K562 (cell line): ENCODE data around the gene STRN3. TPM values are rescaled to one million over a fixed set of nuclear protein-coding genes. Genes with fewer than 3 reads are reported as not detected.

ENCODE experiments used
- CCAR2 ChIP-seq: fragments of 200-400 bp; formaldehyde crosslinking; IDR thresholded peaks from 2 replicates; pipeline ENCODE4 v1.6.1; 2017; ENCODE audit warnings: mild to moderate bottlenecking, low read depth, low read length
- E2F4 ChIP-seq: sonication (generic); formaldehyde crosslinking; IDR thresholded peaks from 2 replicates; pipeline ENCODE4 v1.8.0; 2022; ENCODE audit warnings: mild to moderate bottlenecking, low read depth, missing genetic modification reagents
- FOXA3 ChIP-seq, 2 experiments: fragments of 450-650 bp in 1 of 2; sonication (generic) in 1 of 2; formaldehyde crosslinking; IDR thresholded peaks in 1 of 2; conservative IDR thresholded peaks in 1 of 2; 2 replicates each; pipeline versions ENCODE4 v1.4.0 to v1.8.0; 2020 to 2022; ENCODE audit warnings: mild to moderate bottlenecking in 2 of 2, missing genetic modification reagents in 1 of 2
- FOXK2 ChIP-seq, 2 experiments: fragments of 450-650 bp; IDR thresholded peaks in 1 of 2; conservative IDR thresholded peaks in 1 of 2; 2 replicates each; pipeline ENCODE4 v1.6.1; 2016; ENCODE audit warnings: low read depth in 2 of 2, mild to moderate bottlenecking in 1 of 2
- HMG20B ChIP-seq: fragments of 250-450 bp; sonication (Bioruptor Pico); IDR thresholded peaks from 2 replicates; pipeline ENCODE4 v1.5.0; 2021; ENCODE audit warnings: mild to moderate bottlenecking
- LARP7 ChIP-seq: fragments of 450-650 bp; IDR thresholded peaks from 2 replicates; pipeline ENCODE4 v1.6.1; 2016
- MED1 ChIP-seq: sonication (generic); formaldehyde crosslinking; IDR thresholded peaks from 2 replicates; pipeline ENCODE4 v1.8.1; 2023; ENCODE audit warnings: missing genetic modification reagents, borderline replicate concordance
- NR4A1 ChIP-seq, 2 experiments: fragments of 250-450 bp in 1 of 2; fragments of 450-650 bp in 1 of 2; sonication (Bioruptor Pico) in 1 of 2; IDR thresholded peaks; 2 replicates each; pipeline versions ENCODE4 v1.4.0 to v1.6.1; 2016 to 2020; ENCODE audit warnings: mild to moderate bottlenecking in 2 of 2, missing compliant biosample characterization in 1 of 2, missing genetic modification characterization in 1 of 2, moderate library complexity in 1 of 2
- PCBP1 ChIP-seq: fragments of 200-400 bp; formaldehyde crosslinking; IDR thresholded peaks from 2 replicates; pipeline ENCODE4 v1.6.1; 2018; ENCODE audit warnings: mild to moderate bottlenecking, low read depth, low read length; ENCODE audit not compliant: poor library complexity, severe bottlenecking
- POLR2B ChIP-seq: fragments of 450-650 bp; IDR thresholded peaks from 2 replicates; pipeline ENCODE4 v1.6.1; 2018; ENCODE audit warnings: low read depth; ENCODE audit not compliant: partially characterized antibody
- SMAD1 ChIP-seq: fragments of 150-350 bp; IDR thresholded peaks from 2 replicates; pipeline ENCODE4 v1.6.1; 2014; ENCODE audit warnings: low read length, low read depth; ENCODE audit not compliant: partially characterized antibody
- SMC3 ChIP-seq: conservative IDR thresholded peaks from 2 replicates; pipeline ENCODE4 v1.6.1; 2011; ENCODE audit warnings: low read depth, low read length, improper control_type of control experiment; ENCODE audit not compliant: insufficient read depth
- TBP ChIP-seq: optimal IDR thresholded peaks from 2 replicates; pipeline ENCODE3; 2011; ENCODE audit warnings: low read depth, low read length, improper control_type of control experiment
- ZFP91 ChIP-seq: sonication (generic); formaldehyde crosslinking; IDR thresholded peaks from 2 replicates; pipeline ENCODE4 v1.8.0; 2022; ENCODE audit warnings: mild to moderate bottlenecking, missing genetic modification reagents
- ZNF197 ChIP-seq: fragments of 200-800 bp; sonication (Bioruptor generic); IDR thresholded peaks from 2 replicates; pipeline ENCODE4 v1.6.1; 2016; ENCODE audit warnings: low read depth, missing genetic modification characterization, missing compliant biosample characterization
- ZNF224 ChIP-seq: sonication (generic); formaldehyde crosslinking; IDR thresholded peaks from 2 replicates; pipeline ENCODE4 v1.8.0; 2022; ENCODE audit warnings: mild to moderate bottlenecking, missing genetic modification reagents
- ZNF699 ChIP-seq: fragments of 250-450 bp; sonication (Bioruptor Pico); IDR thresholded peaks from 2 replicates; pipeline ENCODE4 v1.8.0; 2021; ENCODE audit warnings: mild to moderate bottlenecking, moderate library complexity; ENCODE audit not compliant: insufficient replicate concordance
- polyA plus RNA-seq, 8 experiments: library from polyadenylated mRNA; depleted of rRNA in 4 of 8; stranded (reverse) in 5 of 8; unstranded in 3 of 8; fragments of >200 nt; fragmentation: Nextera tagmentation in 2 of 8; fragmentation: Illumina TruSeq in 1 of 8; extraction: Ambion mirVana in 2 of 8; extraction: Trizol in 1 of 8; gene quantifications; 2 replicates each; pipeline versions ENCODE4 v1.2.1 to v1.2.3, GENCODE V29; 2011 to 2014; ENCODE audit warnings: inconsistent platforms in 1 of 8, missing spikeins in 1 of 8
- total RNA-seq, 7 experiments: library from RNA; depleted of rRNA in 6 of 7; stranded (reverse); fragments of >200 nt in 6 of 7; fragmentation: Illumina TruSeq in 2 of 7; extraction: Trizol in 2 of 7; gene quantifications; 2 replicates each; pipeline versions ENCODE4 v1.2.1 to v1.2.3, GENCODE V29; 2011 to 2021; ENCODE audit warnings: low replicate concordance in 1 of 7
- TF ChIP-seq, protein P1 (sequence below), 2 experiments: fragments of 450-650 bp; conservative IDR thresholded peaks; 2 replicates each; pipeline ENCODE4 v1.6.1; 2017; ENCODE audit warnings: mild to moderate bottlenecking in 2 of 2, moderate library complexity in 2 of 2
- TF ChIP-seq, protein P2 (sequence below): fragments of 250-450 bp; sonication (Bioruptor Pico); IDR thresholded peaks from 2 replicates; pipeline ENCODE4 v1.4.0; 2020; ENCODE audit warnings: mild to moderate bottlenecking, moderate library complexity
- TF ChIP-seq, protein P3 (sequence below): fragments of 250-450 bp; sonication (Bioruptor Pico); IDR thresholded peaks from 2 replicates; pipeline ENCODE4 v1.6.1; 2021; ENCODE audit warnings: mild to moderate bottlenecking

The STRN3 gene
- total and polyA plus RNA-seq, 9 of the 15 experiments (the other 6 are each of a cell fraction or from before 2014, with no cell fraction given), result 5.9 to 29.1 (median 16.0) TPM

DNA sequence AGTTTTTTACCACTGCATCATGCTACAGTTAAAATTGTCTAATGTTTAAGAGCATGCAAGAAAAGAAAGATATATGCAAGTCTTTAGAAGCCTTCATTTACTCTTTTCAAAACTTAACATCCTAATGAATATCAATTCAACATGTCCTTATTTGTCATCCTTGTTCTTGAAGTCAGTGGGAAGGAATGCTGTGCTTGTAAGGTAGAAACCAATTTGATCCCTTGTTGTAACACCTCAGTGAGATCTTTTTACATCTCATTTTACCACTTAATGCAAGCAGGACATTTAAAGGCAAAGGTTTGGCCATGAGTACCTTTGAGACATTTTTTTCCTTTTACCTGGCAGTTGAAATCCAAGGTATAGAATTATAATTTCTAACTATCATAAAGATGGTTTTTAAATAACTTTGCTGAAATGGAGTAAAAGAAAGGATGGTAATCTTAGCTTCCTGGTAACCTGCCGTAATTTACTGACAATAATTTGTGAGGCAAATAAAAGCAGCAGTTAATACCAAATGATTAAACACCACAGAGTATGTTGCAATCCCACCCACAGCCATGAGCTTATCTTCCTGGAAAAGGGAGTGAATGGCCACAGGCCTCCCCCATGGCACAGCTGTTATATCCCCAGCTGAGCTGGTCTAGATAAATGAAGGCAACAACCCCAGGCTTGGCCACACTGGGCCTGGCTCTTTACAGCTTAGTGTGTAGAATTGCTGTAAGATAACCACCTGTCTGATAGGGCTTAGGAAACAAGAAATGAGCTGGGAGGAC is 33.2 kb upstream of the STRN3 start (continued):
- peak; percentile 94 for TF ChIP-seq SMAD1
- TF ChIP-seq PCBP1, result no peak
- TF ChIP-seq, protein P1, sequence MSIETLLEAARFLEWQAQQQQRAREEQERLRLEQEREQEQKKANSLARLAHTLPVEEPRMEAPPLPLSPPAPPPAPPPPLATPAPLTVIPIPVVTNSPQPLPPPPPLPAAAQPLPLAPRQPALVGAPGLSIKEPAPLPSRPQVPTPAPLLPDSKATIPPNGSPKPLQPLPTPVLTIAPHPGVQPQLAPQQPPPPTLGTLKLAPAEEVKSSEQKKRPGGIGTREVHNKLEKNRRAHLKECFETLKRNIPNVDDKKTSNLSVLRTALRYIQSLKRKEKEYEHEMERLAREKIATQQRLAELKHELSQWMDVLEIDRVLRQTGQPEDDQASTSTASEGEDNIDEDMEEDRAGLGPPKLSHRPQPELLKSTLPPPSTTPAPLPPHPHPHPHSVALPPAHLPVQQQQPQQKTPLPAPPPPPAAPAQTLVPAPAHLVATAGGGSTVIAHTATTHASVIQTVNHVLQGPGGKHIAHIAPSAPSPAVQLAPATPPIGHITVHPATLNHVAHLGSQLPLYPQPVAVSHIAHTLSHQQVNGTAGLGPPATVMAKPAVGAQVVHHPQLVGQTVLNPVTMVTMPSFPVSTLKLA (conservative IDR thresholded peaks at IDR 0.05), result peak; percentile 47 to 83; a peak in 2 of 4 replicates
- no peak for TF ChIP-seq ZFP91 (CRISPR knock-in tag)
- TF ChIP-seq, protein P2, sequence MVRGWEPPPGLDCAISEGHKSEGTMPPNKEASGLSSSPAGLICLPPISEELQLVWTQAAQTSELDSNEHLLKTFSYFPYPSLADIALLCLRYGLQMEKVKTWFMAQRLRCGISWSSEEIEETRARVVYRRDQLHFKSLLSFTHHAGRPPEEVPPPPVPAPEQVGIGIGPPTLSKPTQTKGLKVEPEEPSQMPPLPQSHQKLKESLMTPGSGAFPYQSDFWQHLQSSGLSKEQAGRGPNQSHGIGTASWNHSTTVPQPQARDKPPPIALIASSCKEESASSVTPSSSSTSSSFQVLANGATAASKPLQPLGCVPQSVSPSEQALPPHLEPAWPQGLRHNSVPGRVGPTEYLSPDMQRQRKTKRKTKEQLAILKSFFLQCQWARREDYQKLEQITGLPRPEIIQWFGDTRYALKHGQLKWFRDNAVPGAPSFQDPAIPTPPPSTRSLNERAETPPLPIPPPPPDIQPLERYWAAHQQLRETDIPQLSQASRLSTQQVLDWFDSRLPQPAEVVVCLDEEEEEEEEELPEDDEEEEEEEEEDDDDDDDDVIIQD, result no peak
- no peak for TF ChIP-seq TBP
- no peak for TF ChIP-seq LARP7
- TF ChIP-seq POLR2B, result no peak
- peak; percentile 91 for TF ChIP-seq ZNF197 (CRISPR knock-in tag)
- no peak for TF ChIP-seq NR4A1 (CRISPR knock-in tag; IDR thresholded peaks at IDR 0.05)
- TF ChIP-seq NR4A1 (tag; IDR thresholded peaks at IDR 0.05), result peak; percentile 89
- no peak for TF ChIP-seq E2F4 (CRISPR knock-in tag)
- 0 out of 2 replicates have a peak, but pooled peaks have one; percentile 33 for TF ChIP-seq CCAR2
- no peak for TF ChIP-seq ZNF699 (CRISPR knock-in tag)
- peak; percentile 76 for TF ChIP-seq FOXK2 (conservative IDR thresholded peaks at IDR 0.05 in 1 of 2, IDR thresholded peaks at IDR 0.05 in 1 of 2; ENCODE audit: low read depth in 2 of 2)
- peak in 1 of 2 experiments; percentile 38; a peak in 2 of 4 replicates for TF ChIP-seq FOXA3 (CRISPR knock-in tag; conservative IDR thresholded peaks at IDR 0.05 in 1 of 2, IDR thresholded peaks at IDR 0.05 in 1 of 2)
- no peak for TF ChIP-seq MED1 (CRISPR knock-in tag)
- TF ChIP-seq, protein P3, sequence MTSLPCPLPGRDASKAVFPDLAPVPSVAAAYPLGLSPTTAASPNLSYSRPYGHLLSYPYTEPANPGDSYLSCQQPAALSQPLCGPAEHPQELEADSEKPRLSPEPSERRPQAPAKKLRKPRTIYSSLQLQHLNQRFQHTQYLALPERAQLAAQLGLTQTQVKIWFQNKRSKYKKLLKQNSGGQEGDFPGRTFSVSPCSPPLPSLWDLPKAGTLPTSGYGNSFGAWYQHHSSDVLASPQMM (CRISPR knock-in tag), result no peak
- TF ChIP-seq HMG20B, result no peak
- no peak for TF ChIP-seq ZNF224 (CRISPR knock-in tag)
- TF ChIP-seq SMC3, result no peak
